PC-9 (cell line): Measurements from ENCODE around the gene CGB5.
"Not testable (repeated sequence)": the region's sequence is repeated elsewhere in the genome, so short reads cannot be mapped to it uniquely, and the experiment has no call there.

ENCODE experiments used
- CTCF ChIP-seq: fragments of 200-600 bp; sonication (generic); conservative IDR thresholded peaks from 2 replicates; pipeline ENCODE4 v1.6.1; 2017; ENCODE audit warnings: mixed run types, antibody characterized with exemption, mild to moderate bottlenecking, moderate library complexity
- EZH2 ChIP-seq: fragments of 200-600 bp; sonication (generic); IDR thresholded peaks from 2 replicates; pipeline ENCODE4 v1.8.0; 2017; ENCODE audit warnings: antibody characterized with exemption, low read depth

- TF ChIP-seq CTCF, EZH2: not testable (repeated sequence)
Observed at GRCh38 chr19:49029749-49030148, 13.9 kb upstream of the CGB5 start.
